ENCODE results near the gene MICAL2.

The MICAL2 gene

DNA sequence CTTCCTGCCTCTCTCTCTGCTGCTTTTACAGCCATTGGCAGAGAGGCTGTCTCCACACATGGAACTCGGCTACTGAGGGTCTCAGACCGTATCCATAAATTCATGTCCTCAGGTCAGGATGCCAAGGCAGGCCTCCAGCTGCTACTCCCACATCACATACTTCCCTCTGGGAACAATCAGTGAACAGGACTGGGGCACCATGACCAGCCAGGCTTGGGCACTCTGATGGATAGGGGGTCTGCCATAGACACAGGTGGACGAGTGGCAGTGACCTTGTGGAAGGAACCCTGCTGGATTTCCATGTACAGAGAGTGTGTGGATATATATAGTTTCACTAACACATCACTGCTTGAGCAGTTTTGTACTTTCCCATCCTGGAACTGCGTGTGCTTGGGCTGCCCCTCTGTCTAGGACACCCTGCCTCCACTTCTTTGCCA lies 169.3 kb downstream of the MICAL2 start:
- no peak for DNase-seq

DNA sequence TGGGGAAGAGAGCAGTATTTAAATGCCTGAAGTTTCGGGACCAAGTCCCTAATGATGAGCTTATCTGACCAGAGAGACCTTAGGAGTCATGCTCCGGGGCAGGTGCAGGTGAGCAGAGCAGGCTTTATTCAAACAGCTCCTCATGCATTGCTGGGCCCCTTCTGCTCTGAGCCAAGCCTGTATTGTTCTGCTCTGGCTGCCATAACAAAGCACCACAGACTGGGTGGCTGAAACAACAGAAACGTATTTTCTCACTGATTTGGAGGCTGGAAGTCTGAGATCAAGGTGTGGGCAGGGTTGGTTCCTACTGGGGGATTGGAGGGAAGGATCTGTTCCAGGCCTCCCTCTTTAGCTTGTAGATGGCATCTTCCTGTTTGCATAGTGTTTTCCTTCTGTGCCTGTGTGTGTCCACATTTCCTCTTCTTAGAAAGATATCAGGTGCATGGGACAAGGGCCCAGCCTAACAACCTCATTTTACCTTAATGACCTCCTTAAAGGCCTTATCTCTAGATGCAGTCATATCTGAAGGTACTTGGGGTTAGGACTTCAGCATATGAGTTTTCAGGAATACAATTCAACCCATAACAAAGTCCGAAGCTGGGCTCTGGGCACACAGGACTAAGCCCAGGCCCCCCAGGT lies 169.9 kb downstream of the MICAL2 start:
- DNase-seq: no peak

DNA sequence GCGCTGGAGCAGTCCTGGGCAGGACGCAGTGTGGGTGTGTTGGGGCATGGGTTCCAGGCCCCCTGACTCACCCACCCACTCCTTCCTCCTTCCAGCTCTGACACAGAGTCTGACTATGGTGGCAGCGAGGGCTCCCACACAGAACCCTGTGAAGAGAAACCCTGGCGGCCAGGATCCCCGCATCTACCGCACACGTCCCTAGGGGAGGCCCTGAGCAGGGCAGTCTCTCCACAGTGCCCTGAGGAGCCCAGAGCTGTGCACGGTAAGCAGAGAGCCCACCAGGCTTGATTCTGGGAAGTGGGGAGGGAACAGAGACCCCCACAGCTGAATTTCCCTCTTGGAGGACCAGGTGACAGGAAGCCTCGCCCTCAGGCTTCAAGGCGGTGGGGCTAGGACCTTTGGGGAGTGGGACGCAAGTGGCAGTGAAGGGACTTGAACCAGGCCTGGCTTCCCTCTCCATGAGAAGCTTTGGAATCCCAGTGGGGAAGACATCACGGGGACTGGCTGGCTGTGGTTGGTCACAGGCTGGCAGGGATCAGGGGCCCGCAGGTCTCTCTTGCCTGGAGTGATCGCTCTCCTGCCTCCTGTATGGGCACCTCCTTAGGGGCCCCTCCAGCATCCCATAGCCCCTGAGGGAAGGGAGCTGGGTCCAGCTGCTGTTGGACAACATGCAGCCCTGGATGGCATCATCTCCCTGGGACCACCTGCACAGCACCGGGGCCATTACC lies 170.6 kb downstream of the MICAL2 start:
- DNase-seq: no peak

DNA sequence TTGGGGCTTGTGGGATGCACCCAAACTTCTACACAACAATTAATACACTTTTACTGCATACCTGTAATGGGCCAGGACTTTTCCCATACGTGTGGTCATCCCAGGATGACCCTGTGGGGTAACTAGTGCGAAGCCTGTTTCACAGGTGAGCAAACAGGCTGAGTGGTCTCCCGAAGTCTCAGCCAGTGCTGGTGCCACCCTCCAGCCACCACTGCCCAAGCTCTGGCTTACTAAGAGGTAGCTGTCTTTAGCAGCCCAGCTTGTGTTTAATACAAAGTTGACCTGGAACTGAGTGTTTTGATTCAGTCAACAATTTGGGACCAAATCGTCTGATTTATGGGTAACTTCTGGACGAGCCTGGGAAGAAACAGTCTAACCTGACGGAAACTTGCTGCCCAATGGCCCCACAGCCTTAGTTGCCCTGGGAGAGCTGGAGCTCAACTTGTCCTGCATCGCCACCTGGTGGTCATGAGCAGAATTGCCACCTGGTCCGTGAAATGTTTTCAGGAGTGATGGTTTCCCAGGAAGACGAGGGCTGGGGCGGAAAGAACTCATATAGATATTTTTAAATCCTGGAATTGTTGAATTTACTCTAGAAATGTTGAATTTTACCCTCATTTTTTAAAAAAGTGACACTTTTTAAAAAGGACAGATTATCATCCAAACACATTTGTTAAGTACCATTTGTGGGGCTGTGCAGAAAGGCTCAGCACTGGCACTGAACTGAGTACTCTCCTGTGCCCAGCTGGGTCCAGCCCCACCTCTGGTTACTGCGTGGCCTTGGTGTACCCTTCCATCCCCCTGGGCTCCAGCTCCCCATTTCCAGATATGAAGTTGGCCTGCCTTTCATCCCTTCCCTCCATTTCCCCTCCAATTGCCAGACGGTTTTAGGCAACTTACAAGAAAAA lies 171.4 kb downstream of the MICAL2 start:
- DNase-seq: peak; percentile 88

DNA sequence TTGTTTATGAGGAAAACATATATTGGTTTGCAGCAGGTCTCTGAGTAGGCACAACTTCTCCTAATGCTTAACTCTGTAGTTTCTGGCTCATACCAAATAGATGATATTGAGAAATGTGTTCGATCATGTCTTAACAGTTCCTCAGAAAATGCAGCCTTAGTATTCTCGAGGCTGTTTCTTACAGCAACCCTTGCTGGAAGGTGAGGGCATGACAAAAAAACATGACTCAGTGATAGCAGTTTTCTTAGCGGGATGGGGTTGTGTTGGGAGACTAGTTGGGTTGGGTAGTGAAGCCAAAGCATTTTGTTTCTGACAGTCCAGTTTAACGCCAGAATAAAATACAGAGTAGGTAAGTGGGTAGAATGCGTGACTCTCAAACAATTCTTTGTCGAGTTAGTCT lies 172.3 kb downstream of the MICAL2 start:
- DNase-seq: no peak

DNA sequence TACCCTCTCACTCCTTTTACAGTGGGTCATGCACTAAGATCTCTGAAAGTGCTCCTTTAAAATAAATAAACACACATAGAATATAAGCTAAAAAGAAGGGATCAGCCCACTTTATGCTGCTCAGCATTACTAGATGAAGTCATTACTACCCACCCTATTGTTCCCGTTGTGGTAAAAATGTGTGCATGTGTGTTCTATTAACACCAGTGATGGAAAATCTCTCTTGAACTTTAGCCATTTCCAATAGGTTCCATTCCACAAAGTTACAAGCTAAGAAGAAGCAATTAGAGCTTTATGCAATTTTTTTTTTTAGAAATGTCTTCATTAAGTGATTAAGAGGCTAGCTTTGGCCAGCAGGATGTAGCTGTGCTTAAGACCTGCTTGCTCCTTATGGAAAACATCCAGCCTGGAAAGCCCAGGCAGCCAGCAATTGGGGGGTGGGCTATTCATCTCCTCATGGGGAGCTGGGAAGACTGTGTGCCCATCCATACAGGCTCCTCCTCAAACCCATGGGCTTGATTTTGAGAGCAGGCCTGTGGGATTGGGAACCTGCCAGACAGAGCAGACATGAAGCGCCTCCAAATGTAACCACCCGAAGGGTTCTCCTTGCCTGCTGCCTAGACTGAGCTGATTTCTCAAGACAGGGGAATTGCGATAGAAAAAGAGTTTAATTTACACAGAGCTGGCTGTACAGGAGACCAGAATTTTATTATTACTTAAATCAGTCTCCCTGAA lies 174.1 kb downstream of the MICAL2 start:
- DNase-seq: no peak

DNA sequence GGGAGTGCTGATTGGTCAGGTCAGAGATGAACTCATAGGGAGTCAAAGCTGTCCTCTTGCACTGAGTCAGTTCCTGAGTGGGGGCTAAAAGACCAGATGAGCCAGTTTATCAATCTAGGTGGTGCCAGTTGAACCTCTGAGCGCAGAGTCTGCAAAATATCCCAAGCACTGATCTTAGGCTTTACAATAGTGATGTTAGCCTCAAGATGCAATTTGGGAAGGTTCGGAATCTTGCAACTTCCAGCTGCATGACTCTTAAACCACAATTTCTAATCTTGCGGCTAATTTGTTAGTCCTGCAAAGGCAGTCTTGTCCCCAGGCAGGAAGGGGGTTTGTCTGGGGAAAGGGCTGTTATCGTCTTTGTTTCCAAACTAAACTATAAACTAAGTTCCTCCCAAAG lies 174.7 kb downstream of the MICAL2 start:
- DNase-seq: no peak

DNA sequence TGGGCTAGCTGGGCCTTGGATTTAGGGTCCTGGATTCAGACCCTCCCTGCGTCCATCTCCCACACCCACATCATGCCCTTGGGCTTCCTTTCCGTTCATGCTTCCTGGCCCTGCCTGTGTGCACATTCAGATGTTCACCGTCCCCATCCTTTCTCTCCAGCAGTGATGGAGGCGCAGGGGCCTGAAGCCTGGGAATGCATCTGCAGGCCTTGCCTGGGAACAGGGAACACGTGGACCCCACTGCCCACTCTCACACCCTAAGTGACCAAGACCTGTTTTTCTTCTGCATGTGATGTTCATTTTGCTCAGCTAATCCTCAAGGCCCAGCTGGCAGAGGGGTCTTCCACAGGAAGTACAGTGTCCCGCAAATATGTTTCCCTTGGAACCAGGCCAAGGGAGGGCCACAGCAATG lies 175.4 kb downstream of the MICAL2 start:
- no peak for DNase-seq

DNA sequence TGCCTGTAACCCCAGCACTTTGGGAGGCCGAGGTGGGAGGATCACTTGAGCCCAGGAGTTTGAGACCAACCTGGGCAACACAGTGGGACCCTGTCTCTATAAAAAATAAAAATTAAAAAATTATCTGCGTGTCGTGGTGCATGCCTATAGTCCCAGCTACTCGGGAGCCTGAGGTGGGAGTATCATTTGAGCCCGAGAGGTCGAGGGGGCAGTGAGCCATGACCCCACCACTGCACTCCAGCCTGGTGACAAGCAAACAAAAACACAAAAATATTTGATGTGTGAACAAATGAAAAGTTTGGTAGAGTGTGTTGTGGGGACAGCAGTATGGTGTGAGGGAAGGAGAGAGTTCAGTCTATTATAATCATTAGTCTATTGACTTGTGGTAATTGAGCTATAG lies 176.2 kb downstream of the MICAL2 start:
- DNase-seq: no peak

DNA sequence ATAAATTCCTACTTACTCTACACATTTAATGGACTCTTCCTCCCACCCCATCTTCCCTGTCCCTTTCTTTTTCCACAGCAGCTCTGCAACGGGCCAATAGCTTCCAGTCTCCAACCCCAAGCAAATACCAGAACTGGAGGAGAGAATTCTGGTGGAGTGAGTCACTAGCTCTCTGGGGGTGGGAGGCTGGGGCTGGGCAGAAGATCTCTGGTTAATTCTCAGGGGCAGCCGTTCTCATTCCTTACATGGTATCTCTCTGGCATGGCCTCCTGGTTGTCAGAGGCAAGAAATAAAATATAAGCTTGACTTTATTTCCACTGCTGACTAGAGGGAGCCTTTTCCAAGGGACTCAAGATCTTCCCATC lies 176.6 kb downstream of the MICAL2 start:
- no peak for DNase-seq

DNA sequence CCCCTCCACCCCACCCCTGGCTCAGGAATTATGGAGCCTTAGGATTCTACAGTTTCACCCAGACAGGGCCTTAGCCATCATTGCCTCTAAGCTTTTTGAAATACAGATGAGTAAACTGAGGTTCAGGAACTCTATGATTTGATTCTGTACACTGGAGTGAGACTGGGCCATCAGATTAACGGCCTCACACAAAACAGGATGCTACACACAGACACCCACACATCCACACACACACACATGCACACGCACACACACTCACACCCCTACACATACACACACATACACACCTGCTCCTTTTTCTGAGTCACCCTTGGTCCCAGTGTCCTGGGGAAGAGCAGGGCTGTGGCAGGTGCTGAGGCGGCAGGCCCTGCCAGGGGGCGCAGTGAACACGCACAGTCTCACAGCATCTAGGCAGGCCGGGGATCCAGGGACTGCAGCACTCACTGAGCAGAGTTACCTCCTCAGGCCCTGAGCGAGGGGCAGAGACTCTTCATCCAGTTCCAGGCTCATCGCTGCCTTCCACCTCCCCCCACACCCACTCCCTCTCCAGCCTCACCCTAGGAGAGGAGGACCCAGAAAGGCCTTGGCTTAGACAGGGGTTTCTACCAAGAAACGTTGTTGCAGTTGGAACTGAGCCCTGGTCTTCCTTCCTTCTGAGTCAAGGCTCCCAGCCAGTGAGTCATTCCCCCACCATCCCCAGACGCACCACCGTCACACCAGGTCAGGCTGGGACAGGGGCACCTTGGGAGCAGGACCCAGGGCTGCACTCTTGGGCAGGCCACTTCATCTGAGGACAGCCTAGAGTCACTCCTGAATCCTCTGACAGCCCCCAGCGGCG lies 177.2 kb downstream of the MICAL2 start:
- peak; percentile 65 for DNase-seq

DNA sequence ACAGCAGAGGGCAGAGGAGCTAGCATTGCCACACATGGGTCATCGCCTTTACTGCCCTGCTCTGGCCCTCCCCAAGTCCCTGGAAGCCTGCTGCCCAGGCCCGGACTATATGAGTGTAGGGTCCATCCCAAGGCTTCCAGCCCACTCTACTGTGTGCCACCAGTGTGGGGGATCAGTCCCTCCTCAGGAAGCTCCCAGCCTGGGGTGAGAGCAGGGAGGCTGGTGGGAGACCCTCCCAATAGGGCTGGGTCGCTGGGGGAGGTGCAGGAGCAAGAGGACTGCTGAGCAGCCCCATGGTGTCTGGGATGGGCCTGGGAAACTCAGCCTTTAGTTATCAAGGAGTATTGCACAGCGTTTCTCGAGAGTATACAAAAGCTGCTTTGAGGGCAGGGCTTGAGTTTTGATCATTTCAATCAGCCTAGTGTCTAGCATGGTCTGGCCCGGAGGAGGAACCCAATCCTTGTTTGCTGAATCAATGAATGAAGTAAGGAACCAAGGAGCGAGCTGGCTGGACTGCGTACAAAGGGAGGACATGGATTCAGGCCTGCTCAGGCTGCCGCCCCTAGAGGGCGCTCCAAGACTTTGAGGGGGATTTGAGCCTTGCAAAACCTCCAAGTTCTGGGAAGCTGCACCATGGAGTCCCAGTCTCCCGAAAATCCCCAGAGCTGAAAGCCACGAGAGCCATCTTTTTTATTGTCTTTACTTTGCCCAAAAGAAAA lies 178.0 kb downstream of the MICAL2 start:
- DNase-seq: peak; percentile 86

DNA sequence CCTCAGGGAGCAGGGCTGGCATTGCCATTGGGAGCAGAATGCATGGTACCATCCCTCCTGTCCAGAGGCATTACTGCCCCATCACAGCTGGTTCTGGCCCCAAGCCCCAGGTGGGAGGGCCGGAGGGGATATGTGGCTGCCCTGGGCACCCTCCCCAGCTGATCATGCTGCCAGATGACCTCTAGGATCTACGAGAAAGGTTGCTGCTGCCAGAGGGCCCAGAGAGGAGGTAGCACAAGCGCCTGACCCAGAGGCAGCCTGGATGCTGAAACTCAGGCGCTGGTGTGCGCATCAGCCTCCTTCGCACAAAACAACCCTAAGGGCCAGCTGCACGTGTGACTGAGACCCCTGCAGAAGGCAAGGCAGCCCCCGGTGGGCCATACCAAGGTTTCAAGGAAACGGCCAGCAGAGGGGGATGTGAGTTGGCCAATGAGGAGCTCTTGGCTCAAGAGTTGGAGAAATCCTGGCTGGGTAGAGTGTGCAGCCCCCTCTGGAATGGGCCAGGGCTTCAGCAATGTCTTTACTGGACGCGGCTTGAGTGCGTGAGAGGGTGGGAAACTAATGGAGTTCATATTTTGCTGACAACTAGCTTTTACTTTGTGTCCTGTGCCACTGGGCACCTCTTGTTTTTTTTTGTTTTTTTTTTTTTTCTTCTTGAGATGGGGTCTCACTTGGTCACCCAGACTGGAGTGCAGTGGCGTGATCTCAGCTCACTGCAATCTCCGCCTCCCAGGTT lies 178.7 kb downstream of the MICAL2 start:
- DNase-seq: no peak

DNA sequence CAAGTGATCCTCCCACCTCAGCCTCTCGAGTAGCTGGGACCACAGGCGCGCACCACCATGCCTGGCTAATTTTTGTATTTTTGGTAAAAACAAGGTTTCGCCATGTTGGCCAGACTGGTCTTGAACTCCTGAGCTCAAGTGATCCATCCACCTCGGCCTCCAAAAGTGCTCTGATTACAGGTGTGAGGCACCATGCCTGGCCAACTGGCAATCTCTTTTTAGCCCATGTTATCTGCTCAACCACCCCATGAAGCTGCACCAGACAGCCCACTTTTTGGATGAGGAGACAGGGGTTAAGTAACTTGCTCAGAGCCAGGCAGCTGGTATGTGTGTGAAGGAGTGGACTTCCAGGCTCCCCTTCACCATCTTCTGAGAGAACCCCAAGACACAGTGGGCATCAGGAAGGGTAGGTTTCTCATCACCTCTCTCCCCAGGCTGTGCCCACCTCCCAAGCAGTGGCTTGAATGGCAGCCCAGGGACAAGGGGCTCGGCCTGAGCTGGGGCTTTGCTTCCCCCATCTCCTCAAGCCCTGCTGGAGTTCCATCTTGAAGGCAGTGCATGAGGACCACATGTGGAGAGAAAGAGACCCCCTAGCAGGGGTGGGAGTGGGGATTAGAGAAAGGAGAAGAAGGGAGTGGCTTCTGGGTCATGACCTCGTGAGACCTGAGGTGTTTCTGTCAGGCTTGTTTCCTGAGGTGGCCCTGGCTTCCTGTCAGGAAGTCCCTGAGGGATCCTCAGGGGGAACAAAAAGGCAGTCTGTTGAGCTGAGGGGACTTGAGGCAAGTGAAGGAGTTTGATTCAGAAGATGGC lies 179.5 kb downstream of the MICAL2 start:
- no peak for DNase-seq

DNA sequence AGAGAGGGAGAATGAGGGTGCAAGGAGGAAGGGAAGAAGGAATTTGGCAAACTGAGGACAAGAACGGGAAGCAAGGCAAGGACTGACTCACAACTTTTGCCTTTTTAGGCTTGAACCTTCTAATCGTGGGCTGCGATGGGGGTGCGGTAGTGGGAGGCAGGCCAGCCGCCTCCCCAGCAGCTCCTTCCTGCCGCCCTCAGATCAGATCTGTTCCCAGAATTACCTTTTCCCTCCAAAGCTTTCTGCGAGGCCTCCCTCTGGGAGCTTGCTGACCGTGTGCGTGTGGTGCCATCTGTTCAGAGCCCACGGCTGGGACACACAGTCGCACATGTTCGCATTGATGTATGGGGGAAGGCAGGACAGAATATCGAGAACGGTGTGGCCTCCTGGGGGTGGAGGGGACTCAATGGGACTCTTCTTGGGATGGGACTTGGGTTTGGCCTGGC lies 180.1 kb downstream of the MICAL2 start:
- DNase-seq: no peak

DNA sequence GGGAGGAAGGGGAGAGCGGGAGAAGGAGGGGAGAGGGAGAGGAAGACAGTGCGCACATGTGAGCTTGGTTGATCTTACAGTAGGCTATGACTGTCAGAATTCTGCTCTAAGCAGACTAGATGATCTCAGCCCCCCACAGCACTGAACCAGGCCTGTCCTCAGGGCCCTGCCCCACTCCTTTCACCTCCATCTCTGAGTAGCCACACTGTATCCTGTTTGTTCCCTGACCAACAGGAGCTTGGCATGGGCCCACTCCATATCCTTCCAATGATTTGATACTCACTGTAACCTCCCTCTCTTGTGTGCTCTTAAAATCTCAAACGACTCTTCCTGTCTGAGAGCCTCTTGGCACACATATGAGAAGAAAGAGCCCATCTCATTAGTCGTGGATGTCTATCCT lies 180.9 kb downstream of the MICAL2 start:
- DNase-seq: no peak

DNA sequence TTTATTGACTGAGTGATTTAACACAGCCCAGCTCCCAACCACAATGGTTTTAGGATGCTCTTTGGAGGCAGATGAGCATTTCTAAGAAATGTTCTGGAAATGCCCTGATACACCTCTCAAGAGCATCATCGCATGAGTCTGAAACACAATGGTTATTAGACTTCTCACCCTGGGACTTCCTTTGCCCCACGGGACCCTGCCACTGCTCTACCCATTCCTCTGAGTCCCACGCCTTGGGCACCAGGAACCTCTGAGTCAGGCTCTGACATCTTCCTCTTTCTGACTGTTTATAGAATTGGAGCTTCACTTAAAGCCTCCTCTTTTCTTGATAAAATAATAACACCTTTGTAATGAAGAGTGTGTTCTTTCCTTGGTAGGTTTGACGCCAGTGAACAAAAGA lies 181.4 kb downstream of the MICAL2 start:
- DNase-seq: no peak

DNA sequence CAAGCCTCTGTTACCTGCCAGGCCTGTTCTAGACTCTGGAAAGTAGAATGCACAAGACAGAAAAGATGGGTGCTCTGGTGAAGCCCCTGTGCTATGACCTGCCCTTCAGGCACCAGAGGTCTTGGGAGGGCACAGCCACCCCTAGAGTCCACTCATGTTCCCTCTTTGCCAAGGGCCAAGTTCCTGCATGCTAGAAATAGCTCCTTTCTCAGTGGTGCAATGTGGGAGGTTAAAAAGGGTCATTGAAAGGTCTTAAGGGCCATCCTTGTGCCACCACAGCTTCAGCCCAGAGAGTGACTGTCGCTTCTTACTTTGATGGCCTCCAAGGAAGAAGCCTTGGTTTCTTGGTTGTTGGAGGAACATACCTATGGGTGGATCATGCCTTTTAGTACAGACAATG lies 182.4 kb downstream of the MICAL2 start:
- DNase-seq: no peak

DNA sequence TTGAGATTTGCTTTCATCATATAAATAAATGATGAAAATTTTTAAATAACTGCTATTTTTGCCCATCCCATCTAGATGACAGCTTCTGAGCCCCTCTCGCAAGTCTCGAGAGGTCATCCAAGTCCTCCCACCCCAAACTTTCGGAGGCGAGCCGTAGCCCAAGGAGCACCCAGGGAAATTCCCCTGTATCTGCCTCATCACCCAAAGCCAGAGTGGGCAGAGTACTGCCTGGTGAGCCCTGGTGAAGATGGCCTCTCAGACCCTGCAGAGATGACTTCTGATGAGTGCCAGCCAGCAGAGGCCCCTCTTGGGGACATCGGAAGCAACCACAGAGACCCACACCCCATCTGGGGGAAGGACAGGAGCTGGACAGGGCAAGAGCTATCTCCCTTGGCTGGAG lies 183.1 kb downstream of the MICAL2 start:
- no peak for DNase-seq

DNA sequence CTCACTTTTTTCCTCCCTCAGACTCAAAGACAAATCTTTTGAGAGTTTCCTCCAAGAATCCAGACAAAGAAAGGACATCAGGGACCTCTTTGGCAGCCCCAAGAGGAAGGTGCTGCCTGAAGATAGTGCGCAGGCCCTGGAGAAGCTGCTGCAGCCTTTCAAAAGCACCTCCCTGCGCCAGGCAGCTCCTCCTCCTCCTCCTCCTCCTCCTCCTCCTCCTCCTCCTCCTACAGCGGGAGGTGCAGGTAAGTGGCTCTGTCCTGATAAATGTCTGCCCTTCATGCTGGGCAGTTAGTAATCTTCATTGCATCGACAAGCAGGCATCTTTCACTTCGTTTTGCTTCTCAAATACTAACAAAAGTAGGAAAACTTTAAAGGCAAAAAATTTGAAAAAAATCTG lies 184.2 kb downstream of the MICAL2 start:
- DNase-seq: no peak

Measured in retina (tissue), 1 donor.